Osteocyte (in vitro differentiated cells): ENCODE results near the gene ADAMTS3. TPM values are rescaled to one million over a fixed set of nuclear protein-coding genes. Genes with fewer than 3 reads are reported as not detected.

Experiments
- DNase-seq: peaks from one replicate; pipeline ENCODE4 v3.0.0; 2021; ENCODE audit warnings: mixed read lengths; ENCODE audit not compliant: unreplicated experiment; ENCODE audit errors: extremely low spot score
- H3K27ac Mint-ChIP-seq: one replicate; pipeline ENCODE4 v1.8.0; 2021; ENCODE audit warnings: mild to moderate bottlenecking, mixed read lengths; ENCODE audit not compliant: unreplicated experiment
- H3K27me3 Mint-ChIP-seq: one replicate; pipeline ENCODE4 v1.8.0; 2021; ENCODE audit warnings: mixed read lengths; ENCODE audit not compliant: unreplicated experiment
- H3K36me3 Mint-ChIP-seq: one replicate; pipeline ENCODE4 v1.8.0; 2021; ENCODE audit warnings: mixed read lengths; ENCODE audit not compliant: unreplicated experiment
- H3K4me1 Mint-ChIP-seq: one replicate; pipeline ENCODE4 v1.8.0; 2021; ENCODE audit warnings: mixed read lengths; ENCODE audit not compliant: unreplicated experiment
- H3K4me3 Mint-ChIP-seq: one replicate; pipeline ENCODE4 v1.8.0; 2021; ENCODE audit warnings: mild to moderate bottlenecking, moderate library complexity, mixed read lengths; ENCODE audit not compliant: unreplicated experiment
- H3K9me3 Mint-ChIP-seq: one replicate; pipeline ENCODE4 v1.8.0; 2021; ENCODE audit warnings: mixed read lengths; ENCODE audit not compliant: unreplicated experiment
- total RNA-seq: library from RNA; stranded (reverse); gene quantifications from 2 replicates; pipeline ENCODE4 v1.2.1, GENCODE V29; 2021
- TF ChIP-seq, protein P1 (sequence below): fragments of 200-600 bp; sonication (generic); IDR thresholded peaks from 2 replicates; pipeline ENCODE4 v1.5.0; 2021; ENCODE audit warnings: antibody characterized with exemption, mild to moderate bottlenecking, moderate library complexity

Gene ADAMTS3
- total RNA-seq, 1 donor from 2014 or later = 1.4 TPM

DNA sequence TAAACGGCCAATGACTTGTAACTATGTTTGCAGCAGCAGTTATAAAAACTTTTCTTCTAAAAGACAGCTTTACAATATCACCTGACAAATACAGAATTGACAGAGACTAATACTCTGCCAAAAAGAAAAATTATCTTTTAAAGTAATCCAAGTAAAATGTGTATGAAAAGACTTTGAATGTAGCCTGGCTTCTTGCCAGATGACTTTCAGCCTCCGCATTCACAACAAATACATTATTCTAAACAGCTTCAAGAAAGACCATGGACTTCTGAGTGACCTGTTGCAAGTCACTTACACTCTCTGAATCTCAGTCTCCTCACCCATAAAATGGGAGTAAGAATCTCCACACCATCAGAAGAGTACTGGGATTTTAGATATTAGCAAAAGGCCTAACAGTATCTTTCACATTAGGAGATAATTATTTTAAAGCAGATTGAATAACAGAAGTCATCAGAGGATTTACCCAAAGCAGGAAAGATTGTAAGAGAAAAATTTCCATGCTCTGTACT is 2.5 kb downstream of the ADAMTS3 start:
- Mint-ChIP-seq H3K4me3 (no peak overlapping the region), H3K4me1 (peaks cover 11% of the 10 kb centered on the region), H3K9me3 (no peaks in the 10 kb centered on the region), H3K36me3 (no peaks in the 10 kb centered on the region), H3K27ac (no peak overlapping the region), H3K27me3 (no peaks in the 10 kb centered on the region)
- no peak for DNase-seq
- TF ChIP-seq, protein P1, sequence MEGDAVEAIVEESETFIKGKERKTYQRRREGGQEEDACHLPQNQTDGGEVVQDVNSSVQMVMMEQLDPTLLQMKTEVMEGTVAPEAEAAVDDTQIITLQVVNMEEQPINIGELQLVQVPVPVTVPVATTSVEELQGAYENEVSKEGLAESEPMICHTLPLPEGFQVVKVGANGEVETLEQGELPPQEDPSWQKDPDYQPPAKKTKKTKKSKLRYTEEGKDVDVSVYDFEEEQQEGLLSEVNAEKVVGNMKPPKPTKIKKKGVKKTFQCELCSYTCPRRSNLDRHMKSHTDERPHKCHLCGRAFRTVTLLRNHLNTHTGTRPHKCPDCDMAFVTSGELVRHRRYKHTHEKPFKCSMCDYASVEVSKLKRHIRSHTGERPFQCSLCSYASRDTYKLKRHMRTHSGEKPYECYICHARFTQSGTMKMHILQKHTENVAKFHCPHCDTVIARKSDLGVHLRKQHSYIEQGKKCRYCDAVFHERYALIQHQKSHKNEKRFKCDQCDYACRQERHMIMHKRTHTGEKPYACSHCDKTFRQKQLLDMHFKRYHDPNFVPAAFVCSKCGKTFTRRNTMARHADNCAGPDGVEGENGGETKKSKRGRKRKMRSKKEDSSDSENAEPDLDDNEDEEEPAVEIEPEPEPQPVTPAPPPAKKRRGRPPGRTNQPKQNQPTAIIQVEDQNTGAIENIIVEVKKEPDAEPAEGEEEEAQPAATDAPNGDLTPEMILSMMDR = no peak

DNA sequence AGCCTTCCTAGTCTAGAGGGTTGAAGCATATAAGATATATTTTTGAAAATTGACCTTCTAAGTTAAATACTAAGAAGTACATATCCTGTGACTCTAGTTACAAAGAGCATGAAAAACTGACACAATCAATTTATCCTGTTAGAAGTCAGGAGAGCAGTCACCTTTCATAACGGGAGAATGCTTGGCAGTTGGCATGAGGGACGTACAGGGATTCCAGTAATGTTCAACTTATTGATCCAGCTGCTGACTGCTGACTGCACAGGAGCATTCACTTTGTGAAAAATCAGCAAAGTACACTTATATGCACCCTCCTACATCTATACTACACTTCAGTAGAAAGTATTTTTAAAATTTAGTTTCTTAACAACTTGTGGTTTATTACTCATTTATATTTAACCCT is 4.2 kb downstream of the ADAMTS3 start:
- Mint-ChIP-seq H3K27me3 (no peaks in the 10 kb centered on the region), H3K36me3 (no peaks in the 10 kb centered on the region), H3K9me3 (no peaks in the 10 kb centered on the region), H3K4me3 (no peak overlapping the region), H3K4me1 (peaks cover 11% of the 10 kb centered on the region), H3K27ac (no peak overlapping the region)
- no peak for DNase-seq
- TF ChIP-seq, protein P1 = no peak

DNA sequence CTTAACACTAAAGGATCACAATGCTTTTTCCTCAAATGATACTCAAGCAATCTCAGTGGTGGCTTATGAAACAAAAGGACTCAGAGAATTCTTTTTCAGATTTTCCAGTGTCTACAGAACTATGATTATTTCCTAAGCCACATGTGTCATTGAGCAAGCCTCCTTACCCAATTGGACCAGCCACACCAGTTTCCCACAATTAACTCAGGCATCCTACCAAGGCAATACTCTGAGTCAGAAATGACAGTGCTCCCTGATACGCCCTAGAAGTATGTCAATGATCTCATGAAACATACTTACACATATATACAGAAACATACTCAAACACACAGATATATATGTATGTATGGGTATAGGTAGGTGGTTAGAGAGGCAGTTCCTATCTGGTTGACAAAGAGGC is 4.8 kb downstream of the ADAMTS3 start:
- no peak overlapping the region for H3K27ac Mint-ChIP-seq
- no peaks in the 10 kb centered on the region for H3K9me3 Mint-ChIP-seq
- no peaks in the 10 kb centered on the region for H3K36me3 Mint-ChIP-seq
- TF ChIP-seq, protein P1 = no peak
- no peaks in the 10 kb centered on the region for H3K27me3 Mint-ChIP-seq
- H3K4me1 Mint-ChIP-seq = peaks cover 11% of the 10 kb centered on the region
- no peak overlapping the region for H3K4me3 Mint-ChIP-seq
- no peak for DNase-seq

DNA sequence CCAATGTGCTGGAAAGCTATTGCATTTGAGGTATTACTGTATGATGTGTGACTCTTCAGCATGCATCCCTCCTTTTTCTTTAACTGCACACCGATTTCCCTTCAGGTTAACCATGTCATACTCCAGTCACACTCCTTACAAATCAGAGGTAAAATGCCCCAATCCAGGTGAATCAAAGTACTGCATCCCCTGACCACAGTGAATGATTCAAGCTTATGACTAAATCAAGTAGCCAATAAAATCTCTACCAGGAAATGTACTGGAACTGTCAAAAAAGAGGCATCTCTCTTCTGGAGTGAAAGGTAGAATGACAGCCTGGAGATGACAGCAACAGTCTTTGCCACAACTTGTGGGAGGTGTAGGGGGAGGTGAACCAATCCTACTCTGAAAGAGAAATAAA is 10.4 kb downstream of the ADAMTS3 start:
- H3K27ac Mint-ChIP-seq = no peak overlapping the region
- no peaks in the 10 kb centered on the region for H3K36me3 Mint-ChIP-seq
- TF ChIP-seq, protein P1 = no peak
- peaks cover 9% of the 10 kb centered on the region for H3K27me3 Mint-ChIP-seq
- no peaks in the 10 kb centered on the region for H3K9me3 Mint-ChIP-seq
- H3K4me3 Mint-ChIP-seq = no peak overlapping the region
- no peak for DNase-seq
- no peaks in the 10 kb centered on the region for H3K4me1 Mint-ChIP-seq

DNA sequence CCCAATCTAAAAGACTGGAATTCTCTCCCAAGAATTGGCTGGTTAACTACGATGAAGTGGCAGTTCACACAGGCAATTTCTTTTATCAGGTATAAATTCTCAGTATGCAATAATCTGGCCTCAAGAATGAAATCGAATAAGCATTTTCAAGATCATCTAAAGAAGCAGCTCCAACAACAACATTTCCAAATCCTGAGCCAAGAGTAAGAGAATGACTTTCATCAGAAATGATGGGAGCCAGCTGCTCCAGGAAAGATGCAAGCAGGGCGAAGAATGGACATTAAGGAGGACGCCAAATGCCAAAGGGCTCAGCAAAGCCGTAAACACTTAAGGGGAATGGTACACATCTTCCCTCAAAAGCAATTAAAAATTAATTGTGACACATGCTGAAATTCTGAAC is 12.0 kb downstream of the ADAMTS3 start:
- Mint-ChIP-seq H3K4me1 (no peaks in the 10 kb centered on the region), H3K9me3 (no peaks in the 10 kb centered on the region), H3K27ac (no peak overlapping the region), H3K36me3 (no peaks in the 10 kb centered on the region), H3K4me3 (no peak overlapping the region), H3K27me3 (peaks cover 9% of the 10 kb centered on the region)
- TF ChIP-seq, protein P1 = no peak
- DNase-seq = no peak
